Neural cell (in vitro differentiated cells): ENCODE results near the gene BPIFB1. TPM values are rescaled to one million over a fixed set of nuclear protein-coding genes. Genes with fewer than 3 reads are reported as not detected.

Experiments
- H2AFZ ChIP-seq: fragments of 200-600, 300-800 bp; sonication (generic), shearing (Covaris generic); 2 replicates; pipeline ENCODE4 v1.6.0; 2014; ENCODE audit warnings: low read depth, mild to moderate bottlenecking, antibody characterized with exemption, low read length, moderate library complexity
- H3F3A ChIP-seq: fragments of 200-600 bp; shearing (Covaris generic); 2 replicates; pipeline ENCODE4 v1.6.1; 2016; ENCODE audit warnings: mild to moderate bottlenecking, moderate library complexity, mixed read lengths, antibody characterized with exemption, low read length; ENCODE audit not compliant: insufficient read depth, poor library complexity, severe bottlenecking
- H3K27ac ChIP-seq: fragments of 200-600, 300-800 bp; sonication (generic), shearing (Covaris generic); 2 replicates; pipeline ENCODE4 v1.5.1; 2014; ENCODE audit warnings: mild to moderate bottlenecking, low read length, moderate library complexity
- H3K27me3 ChIP-seq: fragments of 300-800, 200-600 bp; sonication (generic), shearing (Covaris generic); 2 replicates; pipeline ENCODE4 v1.6.0; 2014; ENCODE audit warnings: mild to moderate bottlenecking, low read depth, low read length, moderate library complexity; ENCODE audit not compliant: insufficient read depth
- H3K36me3 ChIP-seq: fragments of 300-800, 200-600 bp; sonication (generic), shearing (Covaris generic); 2 replicates; pipeline ENCODE4 v1.5.1; 2014; ENCODE audit warnings: mild to moderate bottlenecking, antibody characterized with exemption, low read length, moderate library complexity; ENCODE audit not compliant: insufficient read depth
- H3K4me2 ChIP-seq: fragments of 300-800, 200-600 bp; sonication (generic), shearing (Covaris generic); 2 replicates; pipeline ENCODE4 v1.6.0; 2014; ENCODE audit warnings: mild to moderate bottlenecking, low read length
- H3K4me3 ChIP-seq: fragments of 300-800, 200-600 bp; sonication (generic), shearing (Covaris generic); 2 replicates; pipeline ENCODE4 v1.5.1; 2014; ENCODE audit warnings: mild to moderate bottlenecking, low read length, moderate library complexity
- H3K79me2 ChIP-seq: fragments of 200-600 bp; shearing (Covaris generic); replicated peaks from 2 replicates; pipeline ENCODE4 v1.6.0; 2014; ENCODE audit warnings: mild to moderate bottlenecking, low read length, moderate library complexity; ENCODE audit not compliant: insufficient read depth
- H3K9ac ChIP-seq: fragments of 300-800, 200-600 bp; sonication (generic), shearing (Covaris generic); 2 replicates; pipeline ENCODE4 v1.6.1; 2016; ENCODE audit warnings: mild to moderate bottlenecking, low read length, mixed read lengths
- H3K9me2 ChIP-seq: fragments of 200-600 bp; shearing (Covaris generic); 2 replicates; pipeline ENCODE4 v1.6.1; 2016; ENCODE audit warnings: mild to moderate bottlenecking, low read length, mixed read lengths; ENCODE audit not compliant: insufficient read depth
- H3K9me3 ChIP-seq: fragments of 200-600, 300-800 bp; sonication (generic), shearing (Covaris generic); 2 replicates; pipeline ENCODE4 v1.6.1; 2016; ENCODE audit warnings: mild to moderate bottlenecking, mixed run types, low read length, moderate library complexity, mixed read lengths
- H4K20me1 ChIP-seq: fragments of 200-600 bp; shearing (Covaris generic); 2 replicates; pipeline ENCODE4 v1.6.1; 2016; ENCODE audit warnings: mild to moderate bottlenecking, mixed run types; ENCODE audit not compliant: insufficient read depth
- CTCF ChIP-seq: fragments of 450-650 bp; IDR thresholded peaks from 2 replicates; pipeline ENCODE4 v1.5.1; 2014; ENCODE audit warnings: antibody characterized with exemption, mild to moderate bottlenecking, moderate library complexity; ENCODE audit not compliant: poor library complexity, severe bottlenecking
- EP300 ChIP-seq: fragments of 450-650 bp; conservative IDR thresholded peaks from 2 replicates; pipeline ENCODE4 v1.6.1; 2014; ENCODE audit warnings: antibody characterized with exemption, mild to moderate bottlenecking, moderate library complexity; ENCODE audit not compliant: poor library complexity, severe bottlenecking
- EZH2 ChIP-seq: fragments of 200-600, 300-800 bp; shearing (Covaris generic), sonication (generic); IDR thresholded peaks from 2 replicates; pipeline ENCODE4 v1.6.1; 2014; ENCODE audit warnings: antibody characterized with exemption, low read length, borderline replicate concordance, mild to moderate bottlenecking; ENCODE audit not compliant: insufficient read depth, poor library complexity, severe bottlenecking
- MXI1 ChIP-seq: fragments of 450-650 bp; conservative IDR thresholded peaks from 2 replicates; pipeline ENCODE4 v1.6.1; 2014; ENCODE audit warnings: antibody characterized with exemption, mild to moderate bottlenecking; ENCODE audit not compliant: poor library complexity, severe bottlenecking
- POLR2AphosphoS5 ChIP-seq: IDR thresholded peaks from 2 replicates; pipeline ENCODE4 v1.6.1; 2012
- RAD21 ChIP-seq: fragments of 450-650 bp; conservative IDR thresholded peaks from 2 replicates; pipeline ENCODE4 v1.6.1; 2014; ENCODE audit warnings: antibody characterized with exemption, mild to moderate bottlenecking, moderate library complexity
- REST ChIP-seq: IDR thresholded peaks from 2 replicates; pipeline ENCODE4 v1.6.1; 2012; ENCODE audit warnings: borderline replicate concordance
- SMC3 ChIP-seq: fragments of 450-650 bp; conservative IDR thresholded peaks from 2 replicates; pipeline ENCODE4 v1.6.1; 2014; ENCODE audit warnings: antibody characterized with exemption, mild to moderate bottlenecking, moderate library complexity; ENCODE audit not compliant: poor library complexity
- TAF1 ChIP-seq: IDR thresholded peaks from 2 replicates; pipeline ENCODE4 v1.6.1; 2012; ENCODE audit warnings: low read depth
- polyA plus RNA-seq: library from polyadenylated mRNA; depleted of rRNA; stranded (reverse); fragments of >200 nt; gene quantifications from 2 replicates; pipeline ENCODE4 v1.2.3, GENCODE V29; 2014

The BPIFB1 gene
- polyA plus RNA-seq, 1 donor from 2014 or later, result not detected

- TF ChIP-seq POLR2AphosphoS5 (no peak), EZH2 (no peak), SMC3 (no peak), CTCF (no peak), TAF1 (no peak), REST (no peak), MXI1 (no peak), RAD21 (no peak), EP300 (no peak)
These were observed 45.4 kb downstream of the BPIFB1 start for GRCh38 chr20:33328157-33329137.

GRCh38 chr20:33332905-33333456 lies 50.0 kb downstream of the BPIFB1 start:
- TF ChIP-seq RAD21, result no peak
- no peak for TF ChIP-seq REST
- TF ChIP-seq CTCF, result no peak
- TF ChIP-seq EZH2, result no peak
- TF ChIP-seq TAF1, result no peak
- TF ChIP-seq EP300, result no peak
- TF ChIP-seq MXI1, result no peak
- TF ChIP-seq SMC3, result no peak
- no peak for TF ChIP-seq POLR2AphosphoS5
- Histone ChIP-seq H3K9me3 (no peaks in the 10 kb centered on the region), H3K9ac (no peak overlapping the region), H3K36me3 (no peaks in the 10 kb centered on the region), H3K79me2 (no peaks in the 10 kb centered on the region), H4K20me1 (no peaks in the 10 kb centered on the region), H2AFZ (no peak overlapping the region), H3K4me2 (no peak overlapping the region), H3K27me3 (no peaks in the 10 kb centered on the region), H3K9me2 (no peaks in the 10 kb centered on the region), H3F3A (no peaks in the 10 kb centered on the region), H3K27ac (no peak overlapping the region), H3K4me3 (no peak overlapping the region)

More at GRCh38 chr20:33328157-33329137, 45.4 kb downstream of the BPIFB1 start:
- H3K4me2 ChIP-seq, result no peak overlapping the region
- no peak overlapping the region for H3K27ac ChIP-seq
- no peak overlapping the region for H2AFZ ChIP-seq
- H3K36me3 ChIP-seq, result no peaks in the 10 kb centered on the region
- H3K9ac ChIP-seq, result no peak overlapping the region
- no peaks in the 10 kb centered on the region for H3F3A ChIP-seq
- no peaks in the 10 kb centered on the region for H3K9me3 ChIP-seq
- H4K20me1 ChIP-seq, result no peaks in the 10 kb centered on the region
- H3K27me3 ChIP-seq, result no peaks in the 10 kb centered on the region
- no peak overlapping the region for H3K4me3 ChIP-seq
- no peaks in the 10 kb centered on the region for H3K9me2 ChIP-seq
- H3K79me2 ChIP-seq, result no peaks in the 10 kb centered on the region
